ENCODE results near the gene DPF3. TPM values are rescaled to one million over a fixed set of nuclear protein-coding genes. Genes with fewer than 3 reads are reported as not detected.

Gene DPF3
- total RNA-seq, 4 donors from 2014 or later, result under 0.01 to 2.7 (median 0.61) TPM; not detected in 1

DNA sequence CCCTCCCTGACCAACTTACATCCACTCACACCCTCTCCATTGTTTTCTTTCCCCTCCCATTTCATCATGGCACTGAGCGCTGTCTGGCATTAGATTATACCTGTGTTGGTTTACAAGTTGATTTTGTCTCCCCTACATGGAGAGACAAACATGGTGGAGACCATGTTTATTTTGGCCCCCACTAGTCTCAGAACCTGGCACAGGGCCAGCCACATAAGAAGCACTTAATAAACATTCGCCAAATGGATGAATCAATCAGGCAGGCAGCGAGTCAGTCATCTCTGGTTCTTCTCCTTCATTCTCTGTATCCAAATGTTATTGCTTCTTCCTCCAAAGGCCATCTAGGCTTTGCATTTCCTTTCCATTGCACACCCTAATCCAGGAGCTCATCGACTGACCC lies 177.4 kb downstream of the DPF3 start:
- intact Hi-C loops (cut with DNase I), result no loop called here
- TF ChIP-seq, protein P1, sequence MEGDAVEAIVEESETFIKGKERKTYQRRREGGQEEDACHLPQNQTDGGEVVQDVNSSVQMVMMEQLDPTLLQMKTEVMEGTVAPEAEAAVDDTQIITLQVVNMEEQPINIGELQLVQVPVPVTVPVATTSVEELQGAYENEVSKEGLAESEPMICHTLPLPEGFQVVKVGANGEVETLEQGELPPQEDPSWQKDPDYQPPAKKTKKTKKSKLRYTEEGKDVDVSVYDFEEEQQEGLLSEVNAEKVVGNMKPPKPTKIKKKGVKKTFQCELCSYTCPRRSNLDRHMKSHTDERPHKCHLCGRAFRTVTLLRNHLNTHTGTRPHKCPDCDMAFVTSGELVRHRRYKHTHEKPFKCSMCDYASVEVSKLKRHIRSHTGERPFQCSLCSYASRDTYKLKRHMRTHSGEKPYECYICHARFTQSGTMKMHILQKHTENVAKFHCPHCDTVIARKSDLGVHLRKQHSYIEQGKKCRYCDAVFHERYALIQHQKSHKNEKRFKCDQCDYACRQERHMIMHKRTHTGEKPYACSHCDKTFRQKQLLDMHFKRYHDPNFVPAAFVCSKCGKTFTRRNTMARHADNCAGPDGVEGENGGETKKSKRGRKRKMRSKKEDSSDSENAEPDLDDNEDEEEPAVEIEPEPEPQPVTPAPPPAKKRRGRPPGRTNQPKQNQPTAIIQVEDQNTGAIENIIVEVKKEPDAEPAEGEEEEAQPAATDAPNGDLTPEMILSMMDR (IDR thresholded peaks at IDR 0.05), result no peak
- DNase-seq, result no peak
- Histone ChIP-seq H3K9me3 (no peaks in the 10 kb centered on the region), H3K27me3 (no peaks in the 10 kb centered on the region), H3K36me3 (no peaks in the 10 kb centered on the region), H3K4me1 (peaks cover 0 to 13% (median 0%) of the 10 kb centered on the region in 3 donors), H3K4me3 (no peak overlapping the region), H3K27ac (no peak overlapping the region)
- WGBS, 2 donors, result 80 to 86% methylated on average over 4 of the region's 4 CpGs

- no peak overlapping the region for H3K27ac ChIP-seq
- WGBS, 2 donors, result 19 to 35% methylated on average over 3 to 4 of the region's 9 CpGs
- no peaks in the 10 kb centered on the region for H3K9me3 ChIP-seq
- peaks cover 0 to 13% (median 0%) of the 10 kb centered on the region in 3 donors for H3K4me1 ChIP-seq
- no peak for TF ChIP-seq POLR2A (IDR thresholded peaks at IDR 0.05)
- TF ChIP-seq, protein P1 (IDR thresholded peaks at IDR 0.05), result no peak
- no peak overlapping the region for H3K4me3 ChIP-seq
- no peaks in the 10 kb centered on the region for H3K36me3 ChIP-seq
- DNase-seq, result no peak
- intact Hi-C loops (cut with DNase I), result no loop called here
- H3K27me3 ChIP-seq, result no peaks in the 10 kb centered on the region
Observed at GRCh38 chr14:72715850-72716228, 178.1 kb downstream of the DPF3 start.

DNA sequence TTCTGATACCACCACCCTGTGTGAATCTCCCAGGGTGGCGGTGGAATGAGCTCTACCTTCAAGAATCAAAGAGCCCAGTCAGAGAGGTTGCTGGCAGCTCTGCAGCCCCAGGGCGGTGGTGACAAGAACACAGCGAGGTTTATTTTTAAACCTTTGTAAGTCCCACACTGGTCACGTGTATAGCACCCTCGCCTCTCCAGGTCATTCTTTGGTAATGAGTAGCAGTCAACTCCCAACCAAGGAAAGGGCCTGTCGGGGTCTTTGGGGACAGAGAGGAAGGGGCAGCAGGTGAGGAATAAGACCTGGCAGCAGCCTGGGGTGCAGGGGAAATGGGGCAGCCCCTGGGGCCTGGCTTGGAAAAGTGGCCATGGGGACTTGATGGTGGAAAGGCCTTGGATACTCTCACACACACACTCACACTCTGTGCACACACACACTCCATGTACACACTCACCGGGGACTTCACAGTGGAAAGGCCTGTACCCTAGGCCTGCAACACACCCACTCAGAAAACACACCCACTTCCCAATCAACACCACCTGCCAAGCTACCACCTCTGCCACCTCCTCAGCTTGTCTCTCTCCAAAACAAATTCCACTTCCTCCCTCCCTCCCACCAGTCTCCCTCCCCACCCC lies 178.6 kb downstream of the DPF3 start:
- Histone ChIP-seq H3K4me1 (peaks cover 0 to 13% (median 0%) of the 10 kb centered on the region in 3 donors), H3K27ac (no peak overlapping the region), H3K9me3 (no peaks in the 10 kb centered on the region), H3K27me3 (no peaks in the 10 kb centered on the region), H3K4me3 (no peak overlapping the region), H3K36me3 (no peaks in the 10 kb centered on the region)
- no peak for TF ChIP-seq POLR2A (IDR thresholded peaks at IDR 0.05)
- TF ChIP-seq, protein P1 (IDR thresholded peaks at IDR 0.05), result no peak
- WGBS, 2 donors, result 69 to 84% methylated on average over 5 to 6 of the region's 7 CpGs
- no peak for DNase-seq
- intact Hi-C loops (cut with DNase I), result no loop called here

DNA sequence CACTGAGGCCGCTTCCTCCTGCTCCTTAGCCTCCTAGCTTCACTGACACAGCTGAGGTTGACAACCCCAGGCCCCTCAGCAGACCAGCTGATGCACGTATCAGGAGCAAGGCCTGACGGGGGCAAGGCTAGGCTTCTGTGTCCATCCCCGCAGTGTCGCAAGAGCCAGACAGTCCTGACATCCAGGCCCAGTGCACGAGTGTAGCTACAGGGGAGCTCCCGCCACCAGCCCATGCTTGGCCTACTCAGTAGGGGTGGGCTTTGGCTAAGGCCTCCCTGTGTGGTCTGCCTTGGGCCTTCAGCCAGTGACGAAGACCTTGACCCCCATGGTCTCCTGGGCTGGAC lies 179.1 kb downstream of the DPF3 start:
- Histone ChIP-seq H3K36me3 (no peaks in the 10 kb centered on the region), H3K27ac (no peak overlapping the region), H3K27me3 (no peaks in the 10 kb centered on the region), H3K4me3 (no peak overlapping the region), H3K9me3 (no peaks in the 10 kb centered on the region), H3K4me1 (peaks cover 0 to 13% (median 0%) of the 10 kb centered on the region in 3 donors)
- intact Hi-C loops (cut with DNase I), result no loop called here
- 96 to 100% methylated on average over 1 to 4 of the region's 8 CpGs for WGBS, 2 donors
- no peak for TF ChIP-seq POLR2A (IDR thresholded peaks at IDR 0.05)
- TF ChIP-seq, protein P1 (IDR thresholded peaks at IDR 0.05), result no peak
- DNase-seq, result no peak

DNA sequence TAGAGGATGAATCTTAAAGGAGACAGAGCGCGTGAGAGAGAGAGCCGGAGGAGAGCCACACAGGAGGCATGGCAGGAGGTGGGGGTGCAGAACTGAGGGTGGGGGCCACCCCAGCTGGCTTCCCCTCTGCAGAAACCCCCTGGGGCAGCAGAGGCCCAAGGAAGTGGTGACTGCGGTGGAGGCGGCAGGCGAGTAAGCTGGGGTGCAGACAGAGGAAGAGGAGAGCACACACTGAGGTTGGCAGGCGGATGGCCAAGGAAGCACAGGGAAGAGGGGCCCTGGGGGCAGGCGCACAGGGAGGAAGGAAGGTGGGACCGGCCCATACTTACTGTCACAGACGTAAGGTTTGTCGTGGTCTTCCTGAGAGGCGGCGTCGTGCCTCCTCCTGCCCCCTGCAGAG lies 179.8 kb downstream of the DPF3 start:
- Histone ChIP-seq H3K9me3 (no peaks in the 10 kb centered on the region), H3K27me3 (no peaks in the 10 kb centered on the region), H3K4me1 (peaks cover 0 to 13% (median 0%) of the 10 kb centered on the region in 3 donors), H3K36me3 (no peaks in the 10 kb centered on the region), H3K4me3 (no peak overlapping the region), H3K27ac (no peak overlapping the region)
- 61 to 85% methylated on average over 14 of the region's 14 CpGs for WGBS, 2 donors
- intact Hi-C loops (cut with DNase I), result no loop called here
- no peak for TF ChIP-seq POLR2A (IDR thresholded peaks at IDR 0.05)
- TF ChIP-seq, protein P1 (IDR thresholded peaks at IDR 0.05), result no peak
- DNase-seq, result no peak

Data from esophagus squamous epithelium (tissue), 5 donors.